Measurements from ENCODE around the gene FILIP1L.

Gene FILIP1L

DNA sequence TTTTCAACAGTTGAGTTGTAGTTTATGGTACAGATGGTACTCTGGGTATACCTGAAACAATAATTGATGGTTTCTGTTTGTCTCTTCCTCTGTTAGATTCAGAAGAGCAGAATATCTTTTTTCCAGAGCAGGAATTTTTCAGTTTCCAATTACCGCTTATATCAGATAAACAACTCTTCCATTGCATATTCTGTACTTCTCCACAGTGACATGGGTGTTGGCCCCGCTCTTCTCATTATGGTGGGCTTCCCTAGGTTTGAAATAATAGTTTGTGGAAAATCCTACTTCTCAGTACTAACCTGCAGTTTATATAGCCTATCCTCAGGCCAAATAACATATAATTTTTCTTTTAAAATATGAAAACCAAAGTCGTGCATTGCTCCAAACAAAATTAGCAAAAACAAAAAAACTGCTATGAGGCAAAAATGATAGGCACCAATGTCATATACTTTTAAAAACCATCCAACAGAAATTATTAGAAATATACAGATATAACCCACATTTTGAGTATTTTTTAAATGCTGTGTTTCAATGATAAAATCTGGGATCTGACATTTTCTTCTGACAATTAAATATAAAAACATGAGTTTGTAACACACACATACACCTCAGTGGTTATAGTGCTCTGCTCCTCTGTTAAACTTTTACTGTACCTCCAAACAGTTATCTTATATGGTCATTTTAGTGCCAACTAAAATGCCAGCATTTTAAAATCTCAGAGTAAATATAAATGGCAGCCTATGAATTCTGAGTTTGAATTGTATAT, 239.9 kb downstream of the FILIP1L start:
- TF ChIP-seq, protein P1, sequence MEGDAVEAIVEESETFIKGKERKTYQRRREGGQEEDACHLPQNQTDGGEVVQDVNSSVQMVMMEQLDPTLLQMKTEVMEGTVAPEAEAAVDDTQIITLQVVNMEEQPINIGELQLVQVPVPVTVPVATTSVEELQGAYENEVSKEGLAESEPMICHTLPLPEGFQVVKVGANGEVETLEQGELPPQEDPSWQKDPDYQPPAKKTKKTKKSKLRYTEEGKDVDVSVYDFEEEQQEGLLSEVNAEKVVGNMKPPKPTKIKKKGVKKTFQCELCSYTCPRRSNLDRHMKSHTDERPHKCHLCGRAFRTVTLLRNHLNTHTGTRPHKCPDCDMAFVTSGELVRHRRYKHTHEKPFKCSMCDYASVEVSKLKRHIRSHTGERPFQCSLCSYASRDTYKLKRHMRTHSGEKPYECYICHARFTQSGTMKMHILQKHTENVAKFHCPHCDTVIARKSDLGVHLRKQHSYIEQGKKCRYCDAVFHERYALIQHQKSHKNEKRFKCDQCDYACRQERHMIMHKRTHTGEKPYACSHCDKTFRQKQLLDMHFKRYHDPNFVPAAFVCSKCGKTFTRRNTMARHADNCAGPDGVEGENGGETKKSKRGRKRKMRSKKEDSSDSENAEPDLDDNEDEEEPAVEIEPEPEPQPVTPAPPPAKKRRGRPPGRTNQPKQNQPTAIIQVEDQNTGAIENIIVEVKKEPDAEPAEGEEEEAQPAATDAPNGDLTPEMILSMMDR (IDR thresholded peaks at IDR 0.05) = no peak

DNA sequence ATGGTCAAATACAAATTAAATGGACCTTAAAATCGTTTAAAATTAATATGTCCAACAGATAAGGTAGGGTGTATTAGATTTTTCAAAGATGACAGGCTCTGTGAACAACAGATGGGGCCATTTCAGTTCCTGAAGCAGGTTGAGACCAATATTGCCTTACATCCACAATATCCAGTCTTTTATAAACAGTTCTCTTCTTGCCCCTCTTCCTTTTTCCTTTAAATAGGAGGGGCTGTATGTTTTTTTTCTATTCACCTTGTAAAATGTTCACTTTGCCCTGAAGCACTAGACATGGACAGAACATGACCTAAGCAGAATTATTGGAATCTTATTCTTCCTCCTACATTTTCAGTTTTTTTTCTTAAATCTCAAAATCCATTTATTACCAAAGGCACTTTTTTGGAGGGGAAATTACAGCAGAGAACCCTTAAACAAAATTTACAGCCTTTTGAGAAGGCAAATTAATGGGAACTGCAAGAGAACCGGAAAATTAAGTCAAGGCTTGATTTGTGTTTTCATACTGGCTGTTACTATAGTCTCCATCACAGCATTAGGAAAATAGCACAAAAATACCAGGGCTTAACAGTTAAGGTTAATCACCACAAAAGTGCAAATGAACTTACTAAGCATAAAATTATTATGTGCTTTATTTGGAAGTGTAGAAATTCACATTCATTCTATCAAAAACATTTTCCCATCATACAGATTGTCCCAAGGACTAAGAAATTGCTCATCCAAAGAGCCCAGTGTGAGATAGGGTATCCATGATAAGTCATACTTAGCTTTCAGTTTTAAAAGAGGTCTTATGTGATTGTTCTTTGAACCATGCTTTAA, 240.8 kb downstream of the FILIP1L start:
- TF ChIP-seq, protein P1 (IDR thresholded peaks at IDR 0.05) = no peak

DNA sequence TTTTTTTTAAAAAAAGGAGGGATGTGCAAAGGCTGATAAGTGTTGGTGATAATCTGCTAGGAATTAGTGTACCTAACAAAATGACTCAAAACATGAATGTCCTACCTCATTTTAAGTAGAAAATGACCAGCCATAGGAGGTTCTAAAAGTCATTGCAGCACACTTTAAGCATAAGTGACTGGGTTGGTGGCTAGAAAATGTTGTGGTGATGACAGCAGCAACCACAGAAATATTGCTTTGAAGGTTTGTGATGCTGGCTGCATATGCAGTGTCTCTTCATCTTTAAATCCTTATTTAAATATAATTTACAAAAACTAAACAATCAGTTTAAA, 241.4 kb downstream of the FILIP1L start:
- TF ChIP-seq, protein P1 (IDR thresholded peaks at IDR 0.05) = no peak

DNA sequence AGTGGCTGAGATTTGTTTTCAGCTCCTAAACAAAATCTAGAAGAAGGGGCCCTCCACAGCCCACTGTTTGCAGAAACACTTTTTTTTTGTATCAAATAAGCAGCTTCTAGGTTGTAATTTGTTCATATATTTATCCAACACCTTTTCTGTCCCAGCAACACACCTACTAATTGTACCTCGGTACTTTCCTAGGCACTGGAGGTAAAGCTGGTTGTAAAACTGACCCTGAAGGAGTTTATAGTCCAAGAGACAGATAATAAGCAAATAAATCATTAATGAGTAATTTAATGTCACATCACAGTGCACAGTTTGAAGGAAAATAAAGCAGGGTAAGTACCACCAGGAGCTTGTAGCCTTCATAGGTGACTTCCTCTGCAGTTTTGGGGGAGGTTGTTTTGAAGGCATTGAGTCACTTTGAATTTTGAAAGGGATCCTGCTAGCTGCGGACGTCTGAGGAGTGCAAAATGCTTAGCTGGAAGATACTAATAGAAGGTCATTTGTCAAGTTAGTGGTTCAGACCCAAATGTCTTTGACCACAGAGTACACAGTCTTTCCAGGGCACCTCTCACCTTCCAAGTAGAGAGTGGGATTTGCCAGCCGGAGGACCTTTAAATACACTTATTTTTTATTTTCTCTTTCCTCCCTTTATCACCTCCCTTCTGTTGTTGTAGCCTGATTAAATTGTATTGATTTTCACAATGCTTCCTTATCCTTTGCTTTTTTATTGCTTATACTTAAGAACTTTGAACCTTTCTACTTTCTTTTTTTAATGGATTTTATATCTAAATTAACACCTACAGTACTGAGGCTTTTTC, 242.9 kb downstream of the FILIP1L start:
- TF ChIP-seq, protein P1 (IDR thresholded peaks at IDR 0.05) = no peak

DNA sequence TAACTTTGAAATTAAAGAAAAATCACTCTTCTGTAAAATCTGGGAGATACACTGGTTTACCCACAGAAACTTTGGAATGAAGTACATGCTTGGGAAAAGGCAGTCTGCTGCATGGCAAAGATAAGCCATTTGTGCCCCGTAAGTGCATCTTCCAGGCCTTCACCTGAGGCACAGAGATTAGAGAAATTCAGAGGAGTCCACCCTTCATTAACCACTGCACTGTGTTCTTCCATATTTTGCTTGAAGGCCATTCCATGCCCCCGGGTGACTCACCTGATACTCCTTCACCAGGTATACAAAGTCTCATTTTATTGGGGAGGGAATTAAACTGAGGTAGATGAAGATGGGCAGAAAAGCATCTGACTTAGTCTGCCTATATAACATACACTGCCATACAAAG, 243.6 kb downstream of the FILIP1L start:
- TF ChIP-seq, protein P1 (IDR thresholded peaks at IDR 0.05) = no peak

DNA sequence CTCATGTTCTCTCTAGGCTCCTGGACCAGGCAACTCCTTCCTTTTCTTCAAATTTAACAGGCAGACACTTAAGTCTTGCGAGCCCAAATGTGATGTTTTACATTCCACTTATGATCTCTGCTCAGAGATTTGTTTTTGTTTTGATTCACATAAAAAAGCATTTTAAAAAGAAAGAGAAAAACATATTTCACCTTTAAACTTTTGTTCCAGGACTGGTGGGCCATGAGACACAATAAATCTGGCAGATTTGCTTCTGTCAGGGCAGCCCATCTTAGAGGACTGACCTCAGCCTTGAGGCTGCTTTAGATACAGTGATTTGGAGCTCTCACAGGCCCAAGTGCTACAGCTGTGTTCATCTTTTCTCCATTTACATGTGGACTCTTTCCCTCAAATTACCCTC, 244.7 kb downstream of the FILIP1L start:
- TF ChIP-seq, protein P1 (IDR thresholded peaks at IDR 0.05) = no peak

DNA sequence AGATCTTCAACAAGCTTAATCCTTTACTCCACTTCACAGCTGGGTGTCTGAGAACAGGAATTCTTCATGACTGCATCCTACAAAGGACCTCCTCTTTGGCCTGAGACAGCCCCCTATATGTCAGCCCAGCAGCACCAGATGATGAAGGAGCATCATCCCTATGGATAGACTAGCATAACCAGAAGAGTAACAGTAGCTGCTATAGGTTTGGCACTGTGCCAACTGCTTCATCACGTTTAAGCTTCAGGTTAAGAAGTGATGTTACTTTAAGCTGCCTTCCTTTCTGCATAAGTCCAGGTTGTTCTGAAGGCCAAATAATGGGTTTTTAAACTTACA, 246.0 kb downstream of the FILIP1L start:
- TF ChIP-seq, protein P1 (IDR thresholded peaks at IDR 0.05) = no peak
